ENCODE results near the gene PPP1R26.
"Not testable (repeated sequence)": the region's sequence is repeated elsewhere in the genome, so short reads cannot be mapped to it uniquely, and the experiment has no call there.

Gene PPP1R26

GRCh38 chr9:135522137-135522877, 42.7 kb downstream of the PPP1R26 start:
- no peak for DNase-seq (ENCODE audit: low spot score in 2 of 2)
- Histone ChIP-seq H3K27me3 (ENCODE audit: low read depth) (no peaks in the 10 kb centered on the region), H3K4me1 (no peaks in the 10 kb centered on the region), H3K4me3 (no peak overlapping the region), H3K9me3 (no peaks in the 10 kb centered on the region), H3K36me3 (replicated peaks) (no peaks in the 10 kb centered on the region)
- in situ Hi-C loops (cut with MboI; ENCODE audit: low sequenced_read_pairs), result no loop called here

GRCh38 chr9:135522931-135523330, 43.3 kb downstream of the PPP1R26 start:
- in situ Hi-C loops (cut with MboI; ENCODE audit: low sequenced_read_pairs), result no loop called here
- H3K4me1 ChIP-seq, result no peaks in the 10 kb centered on the region
- H3K9me3 ChIP-seq, result no peaks in the 10 kb centered on the region
- H3K27me3 ChIP-seq (ENCODE audit: low read depth), result no peaks in the 10 kb centered on the region
- H3K4me3 ChIP-seq, result no peak overlapping the region
- no peaks in the 10 kb centered on the region for H3K36me3 ChIP-seq (replicated peaks)
- DNase-seq (ENCODE audit: low spot score in 2 of 2), result no peak

- Histone ChIP-seq H3K36me3 (replicated peaks) (no peaks in the 10 kb centered on the region), H3K27me3 (ENCODE audit: low read depth) (no peaks in the 10 kb centered on the region), H3K4me3 (no peak overlapping the region), H3K9me3 (no peaks in the 10 kb centered on the region), H3K4me1 (no peaks in the 10 kb centered on the region)
- DNase-seq (ENCODE audit: low spot score in 2 of 2), result no peak
- in situ Hi-C loops (cut with MboI; ENCODE audit: low sequenced_read_pairs), result no loop called here
Observed at GRCh38 chr9:135523521-135524129, 44.0 kb downstream of the PPP1R26 start.

- Histone ChIP-seq H3K36me3 (replicated peaks) (no peaks in the 10 kb centered on the region), H3K4me1 (no peaks in the 10 kb centered on the region), H3K4me3 (no peak overlapping the region), H3K27me3 (ENCODE audit: low read depth) (no peaks in the 10 kb centered on the region), H3K9me3 (no peaks in the 10 kb centered on the region)
- no peak for DNase-seq (ENCODE audit: low spot score in 2 of 2)
- in situ Hi-C loops (cut with MboI; ENCODE audit: low sequenced_read_pairs), result no loop called here
Observed at GRCh38 chr9:135524130-135524861, 44.7 kb downstream of the PPP1R26 start.

GRCh38 chr9:135525241-135526088, 45.9 kb downstream of the PPP1R26 start:
- Histone ChIP-seq H3K27me3 (ENCODE audit: low read depth) (no peaks in the 10 kb centered on the region), H3K36me3 (replicated peaks) (no peaks in the 10 kb centered on the region), H3K4me1 (no peaks in the 10 kb centered on the region), H3K9me3 (no peaks in the 10 kb centered on the region), H3K4me3 (no peak overlapping the region)
- in situ Hi-C loops (cut with MboI; ENCODE audit: low sequenced_read_pairs), result no loop called here
- DNase-seq (ENCODE audit: low spot score in 2 of 2), result no peak

- no peaks in the 10 kb centered on the region for H3K27me3 ChIP-seq (ENCODE audit: low read depth)
- H3K36me3 ChIP-seq (replicated peaks), result no peaks in the 10 kb centered on the region
- no peak for DNase-seq (ENCODE audit: low spot score in 2 of 2)
- no peak overlapping the region for H3K4me3 ChIP-seq
- in situ Hi-C loops (cut with MboI; ENCODE audit: low sequenced_read_pairs), result no loop called here
- no peaks in the 10 kb centered on the region for H3K9me3 ChIP-seq
- H3K4me1 ChIP-seq, result no peaks in the 10 kb centered on the region
Observed at GRCh38 chr9:135526089-135526729, 46.6 kb downstream of the PPP1R26 start.

GRCh38 chr9:135526730-135527571, 47.4 kb downstream of the PPP1R26 start:
- H3K27me3 ChIP-seq (ENCODE audit: low read depth), result no peaks in the 10 kb centered on the region
- in situ Hi-C loops (cut with MboI; ENCODE audit: low sequenced_read_pairs), result no loop called here
- H3K4me3 ChIP-seq, result no peak overlapping the region
- H3K36me3 ChIP-seq (replicated peaks), result no peaks in the 10 kb centered on the region
- no peaks in the 10 kb centered on the region for H3K9me3 ChIP-seq
- DNase-seq (ENCODE audit: low spot score in 2 of 2), result no peak
- no peaks in the 10 kb centered on the region for H3K4me1 ChIP-seq

GRCh38 chr9:135528842-135529435, 49.4 kb downstream of the PPP1R26 start:
- DNase-seq (ENCODE audit: low spot score in 2 of 2); in situ Hi-C loops (cut with MboI; ENCODE audit: low sequenced_read_pairs); H3K36me3 ChIP-seq (replicated peaks); H3K4me3 ChIP-seq; H3K9me3 ChIP-seq; H3K4me1 ChIP-seq; H3K27me3 ChIP-seq (ENCODE audit: low read depth): not testable (repeated sequence)

GRCh38 chr9:135530146-135530545, 50.6 kb downstream of the PPP1R26 start:
- H3K27me3 ChIP-seq (ENCODE audit: low read depth), result no peaks in the 10 kb centered on the region; the same call in 1 of the 2 replicates
- no peak for DNase-seq (ENCODE audit: low spot score in 2 of 2)
- in situ Hi-C loops (cut with MboI; ENCODE audit: low sequenced_read_pairs), result no loop called here
- H3K4me3 ChIP-seq, result no peak overlapping the region
- no peaks in the 10 kb centered on the region for H3K4me1 ChIP-seq
- H3K36me3 ChIP-seq (replicated peaks), result no peaks in the 10 kb centered on the region
- H3K9me3 ChIP-seq, result no peaks in the 10 kb centered on the region

- H3K9me3 ChIP-seq, result no peaks in the 10 kb centered on the region
- in situ Hi-C loops (cut with MboI; ENCODE audit: low sequenced_read_pairs), result no loop called here
- no peak overlapping the region for H3K4me3 ChIP-seq
- H3K36me3 ChIP-seq (replicated peaks), result no peaks in the 10 kb centered on the region
- H3K4me1 ChIP-seq, result no peaks in the 10 kb centered on the region
- no peaks in the 10 kb centered on the region; the same call in 1 of the 2 replicates for H3K27me3 ChIP-seq (ENCODE audit: low read depth)
- no peak for DNase-seq (ENCODE audit: low spot score in 2 of 2)
Observed at GRCh38 chr9:135531096-135531495, 51.5 kb downstream of the PPP1R26 start.

GRCh38 chr9:135533113-135533512, 53.5 kb downstream of the PPP1R26 start:
- no peak overlapping the region for H3K4me3 ChIP-seq
- no peaks in the 10 kb centered on the region; the same call in 1 of the 2 replicates for H3K27me3 ChIP-seq (ENCODE audit: low read depth)
- no peaks in the 10 kb centered on the region for H3K36me3 ChIP-seq (replicated peaks)
- DNase-seq (ENCODE audit: low spot score in 2 of 2), result no peak
- H3K9me3 ChIP-seq, result no peaks in the 10 kb centered on the region
- in situ Hi-C loops (cut with MboI; ENCODE audit: low sequenced_read_pairs), result no loop called here
- no peaks in the 10 kb centered on the region for H3K4me1 ChIP-seq

- DNase-seq (ENCODE audit: low spot score in 2 of 2), result no peak
- Histone ChIP-seq H3K4me3 (no peak overlapping the region), H3K27me3 (ENCODE audit: low read depth) (no peaks in the 10 kb centered on the region; the same call in 1 of the 2 replicates), H3K4me1 (no peaks in the 10 kb centered on the region), H3K36me3 (replicated peaks) (no peaks in the 10 kb centered on the region), H3K9me3 (no peaks in the 10 kb centered on the region)
- in situ Hi-C loops (cut with MboI; ENCODE audit: low sequenced_read_pairs), result no loop called here
Observed at GRCh38 chr9:135533674-135534073, 54.1 kb downstream of the PPP1R26 start.

Data from HAP-1 (cell line).